GM19099 (cell line): ENCODE results near the gene CLOCK.
A peak's percentile ranks its signal among the peaks of the same experiment; 100 is the strongest.

Experiments used
- POLR2A ChIP-seq: IDR thresholded peaks from 3 replicates; pipeline ENCODE4 v1.6.1; 2011; ENCODE audit warnings: low read depth; ENCODE audit not compliant: insufficient read length; ENCODE audit errors: extremely low read depth

CLOCK gene

GRCh38 chr4:55545641-55546505, 836 bp downstream of the CLOCK start:
- peak; percentile 63 for TF ChIP-seq POLR2A

- TF ChIP-seq POLR2A: no peak
Observed at GRCh38 chr4:55545151-55545550, 1.6 kb downstream of the CLOCK start.

- TF ChIP-seq POLR2A: no peak
Observed at GRCh38 chr4:55543858-55544257, 2.9 kb downstream of the CLOCK start.

- TF ChIP-seq POLR2A: no peak
Observed at GRCh38 chr4:55540271-55540670, 6.4 kb downstream of the CLOCK start.

GRCh38 chr4:55539658-55540057, 7.1 kb downstream of the CLOCK start:
- no peak for TF ChIP-seq POLR2A

- TF ChIP-seq POLR2A: no peak
Observed at GRCh38 chr4:55538531-55538930, 8.2 kb downstream of the CLOCK start.

- TF ChIP-seq POLR2A: no peak
Observed at GRCh38 chr4:55534306-55534705, 12.4 kb downstream of the CLOCK start.

- TF ChIP-seq POLR2A: no peak
Observed at GRCh38 chr4:55530691-55531090, 16.0 kb downstream of the CLOCK start.

GRCh38 chr4:55530167-55530566, 16.5 kb downstream of the CLOCK start:
- TF ChIP-seq POLR2A: no peak

GRCh38 chr4:55528491-55528890, 18.2 kb downstream of the CLOCK start:
- no peak for TF ChIP-seq POLR2A

GRCh38 chr4:55524844-55525571, 21.7 kb downstream of the CLOCK start:
- TF ChIP-seq POLR2A: no peak

GRCh38 chr4:55518442-55518841, 28.3 kb downstream of the CLOCK start:
- no peak for TF ChIP-seq POLR2A

GRCh38 chr4:55517526-55518229, 29.0 kb downstream of the CLOCK start:
- TF ChIP-seq POLR2A: no peak

- TF ChIP-seq POLR2A: no peak
Observed at GRCh38 chr4:55512922-55513571, 33.7 kb downstream of the CLOCK start.

- no peak for TF ChIP-seq POLR2A
Observed at GRCh38 chr4:55512077-55512476, 34.6 kb downstream of the CLOCK start.
